SKM-1 (cell line): ENCODE results near the gene RNF144A.
A peak's percentile ranks its signal among the peaks of the same experiment; 100 is the strongest.

Source experiments
- DNase-seq: peaks from one replicate; lab custom pipeline; 2025; ENCODE audit not compliant: unreplicated experiment; lab: John Stamatoyannopoulos, UW

RNF144A gene

DNA sequence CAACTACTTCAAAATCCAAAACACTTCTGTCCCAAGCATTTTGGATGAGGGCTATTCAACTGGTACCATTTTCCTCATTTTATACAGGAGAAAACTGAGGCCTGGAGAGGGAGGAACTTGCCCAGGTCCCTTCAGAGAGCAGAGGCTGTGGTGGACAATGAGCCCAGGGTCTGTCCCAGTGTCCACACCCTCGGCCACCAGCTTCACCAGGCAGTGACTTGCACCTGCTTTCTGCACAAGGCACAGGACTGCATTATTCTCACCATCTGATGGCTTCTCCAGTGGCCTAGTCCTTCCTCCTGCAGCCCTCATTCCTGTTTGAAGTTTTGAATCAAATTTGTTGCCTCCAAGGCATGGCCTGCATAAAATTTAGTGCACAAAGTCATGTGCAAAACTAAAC lies 53.3 kb downstream of the RNF144A start:
- DNase-seq, result no peak

DNA sequence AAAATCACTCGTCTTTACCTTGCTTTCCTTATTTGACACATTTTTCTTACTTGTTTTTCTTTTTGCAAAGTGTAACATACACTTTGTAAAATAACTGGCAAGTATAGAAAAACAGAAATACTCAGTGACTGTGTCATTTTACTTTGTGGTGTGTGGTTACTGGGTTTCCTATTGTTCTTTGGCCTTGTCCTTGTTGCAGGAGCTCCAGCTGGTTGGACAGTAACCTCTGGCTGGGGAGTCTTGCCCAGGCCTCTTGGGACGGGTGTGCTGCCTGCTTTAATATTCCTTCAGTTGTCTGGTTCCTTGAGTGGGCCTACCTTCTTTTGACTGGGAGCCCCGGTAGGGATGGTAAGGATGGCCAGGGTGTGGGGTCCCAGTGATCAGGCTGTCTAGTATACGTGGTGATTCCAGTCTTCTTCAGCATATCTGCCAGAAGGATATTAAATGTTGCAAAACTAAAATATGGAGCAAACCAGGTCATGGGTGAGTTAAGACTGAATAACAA lies 53.8 kb downstream of the RNF144A start:
- DNase-seq, result no peak

DNA sequence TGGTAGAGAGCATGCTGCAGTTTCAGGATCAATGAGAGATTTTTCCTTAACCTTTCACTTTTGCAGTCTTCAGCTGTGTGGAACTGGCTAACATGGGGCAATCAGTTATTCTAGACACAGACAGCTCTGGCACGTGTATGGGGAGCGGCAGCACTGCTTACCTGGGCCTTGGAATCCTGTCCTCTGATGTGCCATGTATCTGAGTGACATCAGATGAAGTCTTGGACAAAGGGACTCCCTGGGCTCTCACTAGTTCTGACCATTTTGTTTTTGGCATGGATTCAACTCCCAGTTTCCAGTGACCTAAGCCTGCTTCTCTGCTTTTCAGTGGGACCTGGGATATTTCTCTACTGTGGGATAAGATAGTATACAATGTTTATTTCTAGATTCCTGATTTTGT lies 54.3 kb downstream of the RNF144A start:
- DNase-seq, result no peak

DNA sequence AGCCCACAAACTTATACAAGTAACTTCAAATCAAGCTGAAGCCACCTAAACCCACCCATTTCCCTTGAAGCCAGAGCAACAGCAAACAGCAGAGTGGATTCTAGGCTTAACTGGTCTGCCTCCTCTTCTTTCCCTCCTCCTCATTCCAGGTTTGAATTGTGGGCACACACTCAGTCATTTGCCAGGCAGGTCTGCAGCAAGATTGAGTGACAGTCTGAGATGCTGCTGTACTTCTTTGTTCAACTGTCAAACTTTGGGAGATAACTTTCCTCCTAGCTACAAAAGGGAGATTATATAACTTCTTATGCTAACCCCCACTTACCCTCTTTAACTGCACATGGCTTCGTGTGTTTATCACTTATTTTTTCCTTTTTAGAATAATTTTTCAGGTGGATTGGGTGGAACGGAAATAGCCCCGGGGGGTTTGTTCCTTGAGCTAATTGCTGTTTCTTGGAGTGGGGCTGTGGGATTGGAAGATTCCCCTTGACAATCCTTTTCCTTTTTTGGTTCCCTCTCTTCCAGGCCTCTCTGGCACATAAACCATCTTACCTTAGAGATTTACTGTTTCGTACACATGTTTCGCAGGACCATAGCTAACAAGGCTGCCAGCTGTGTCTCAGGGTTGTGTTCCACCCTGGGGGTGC lies 55.0 kb downstream of the RNF144A start:
- no peak for DNase-seq

DNA sequence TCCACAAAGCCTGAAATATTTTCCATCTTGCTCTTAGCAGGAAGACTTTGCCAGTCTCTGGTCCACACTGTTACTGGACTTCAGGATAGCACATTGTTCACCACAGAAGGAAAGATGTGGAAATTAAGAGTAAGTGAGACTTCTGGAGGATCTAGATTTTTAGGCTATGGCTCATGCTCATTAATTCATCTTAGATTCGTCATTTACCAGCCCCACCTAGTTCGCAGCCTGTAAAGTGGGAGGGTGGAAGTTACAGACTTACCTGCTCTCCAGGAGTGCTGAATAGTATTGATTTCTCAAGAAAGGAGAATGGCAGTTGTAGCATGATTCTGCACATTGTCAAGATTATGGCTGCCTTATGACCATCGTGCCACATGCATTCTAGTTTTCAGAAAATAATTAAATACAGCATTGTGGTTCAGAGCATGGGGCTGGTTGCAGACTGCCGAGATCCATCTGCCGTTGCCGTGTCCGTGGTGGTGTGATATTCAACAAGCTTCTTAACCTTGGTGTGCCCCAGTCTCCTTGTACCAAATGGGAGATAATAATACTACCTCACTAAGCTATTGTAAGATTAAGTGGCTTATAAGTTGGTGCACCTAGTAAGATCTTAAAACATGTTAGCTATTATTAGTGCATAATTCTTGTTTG lies 56.8 kb downstream of the RNF144A start:
- no peak for DNase-seq

DNA sequence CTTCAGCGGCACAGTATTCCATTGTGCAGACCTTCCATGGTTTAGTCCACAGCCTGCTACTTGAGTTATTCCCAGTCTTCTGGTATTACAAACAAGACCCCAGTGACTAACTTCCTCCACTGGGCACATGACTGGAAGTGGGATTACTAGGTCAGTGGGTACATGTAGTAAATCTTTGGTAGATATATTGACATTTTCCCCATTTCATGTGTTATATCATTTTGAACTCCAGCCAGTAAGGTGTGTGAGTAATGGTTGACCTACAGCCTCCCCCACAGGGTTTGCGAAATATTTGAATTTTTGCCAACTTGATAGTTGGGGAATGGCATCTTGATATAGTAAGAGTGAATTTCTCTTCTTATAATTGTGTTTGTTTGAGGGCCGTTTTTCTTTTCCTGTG lies 58.8 kb downstream of the RNF144A start:
- no peak for DNase-seq

DNA sequence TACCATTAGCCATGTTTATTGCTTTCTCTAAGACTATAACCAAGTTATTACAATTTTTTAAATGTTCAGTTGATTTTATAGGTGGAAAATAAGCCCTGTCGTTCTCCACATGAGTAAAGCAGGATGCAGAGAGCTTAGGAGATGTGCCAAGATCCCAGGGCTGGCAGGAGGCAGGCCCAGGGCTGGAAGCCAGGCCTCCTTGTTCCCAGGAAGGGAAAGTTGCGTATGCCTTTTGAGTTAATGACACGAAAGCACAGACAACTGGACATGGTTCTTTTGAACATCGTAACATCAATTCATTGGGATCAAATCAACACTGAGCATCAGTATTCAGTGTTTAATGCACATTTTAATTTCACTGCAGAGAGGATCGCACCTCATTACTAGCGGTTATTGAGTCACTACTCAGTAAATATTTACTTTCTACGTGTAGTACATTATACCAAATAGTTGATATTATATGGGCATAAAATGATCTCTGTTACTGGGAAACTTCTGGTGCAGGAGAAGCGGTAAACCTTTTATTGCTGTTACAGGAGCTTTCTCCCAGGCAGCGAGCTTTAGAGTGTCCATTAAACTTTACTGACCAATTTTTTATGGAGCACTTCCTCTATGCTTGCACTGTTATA lies 60.0 kb downstream of the RNF144A start:
- DNase-seq, result no peak

DNA sequence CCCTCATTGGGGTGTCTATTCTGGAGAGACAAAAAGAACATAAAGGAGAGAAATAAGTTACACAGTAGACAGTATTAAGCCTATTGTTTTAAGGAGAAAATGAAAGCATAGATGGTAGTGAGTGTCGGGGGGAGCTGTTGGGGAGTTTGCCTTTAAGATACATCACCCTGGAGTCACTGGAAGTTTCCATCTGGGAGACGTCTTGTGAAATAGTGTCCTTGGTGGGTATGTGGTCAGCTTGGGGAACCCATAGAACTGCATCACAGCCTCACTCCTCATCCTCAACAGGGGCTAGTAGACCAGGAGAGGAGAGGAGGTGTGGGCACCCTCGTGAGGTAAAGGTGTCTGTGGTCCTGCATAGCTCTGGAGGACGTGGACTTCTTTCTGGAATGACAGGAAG lies 60.6 kb downstream of the RNF144A start:
- DNase-seq, result no peak

DNA sequence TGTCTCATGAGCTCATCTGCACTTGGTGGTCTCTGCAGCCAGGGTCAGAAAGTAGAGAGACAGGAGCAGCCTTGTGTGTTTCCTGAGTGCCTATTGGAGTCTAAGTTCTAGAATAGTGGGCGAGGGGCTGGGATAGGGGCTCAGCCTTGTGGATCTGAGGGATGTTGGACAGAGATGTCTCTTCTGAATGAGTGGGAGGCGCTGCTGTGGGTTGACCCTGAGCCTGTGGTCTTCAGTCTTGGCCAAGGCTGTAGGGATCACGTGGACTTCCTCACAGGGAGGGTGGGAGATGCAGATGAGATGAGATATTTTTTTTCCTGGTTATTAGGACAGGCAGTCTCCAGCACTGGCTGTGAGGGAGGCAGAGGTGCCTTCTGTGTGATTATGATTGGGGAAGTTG lies 61.8 kb downstream of the RNF144A start:
- no peak for DNase-seq

DNA sequence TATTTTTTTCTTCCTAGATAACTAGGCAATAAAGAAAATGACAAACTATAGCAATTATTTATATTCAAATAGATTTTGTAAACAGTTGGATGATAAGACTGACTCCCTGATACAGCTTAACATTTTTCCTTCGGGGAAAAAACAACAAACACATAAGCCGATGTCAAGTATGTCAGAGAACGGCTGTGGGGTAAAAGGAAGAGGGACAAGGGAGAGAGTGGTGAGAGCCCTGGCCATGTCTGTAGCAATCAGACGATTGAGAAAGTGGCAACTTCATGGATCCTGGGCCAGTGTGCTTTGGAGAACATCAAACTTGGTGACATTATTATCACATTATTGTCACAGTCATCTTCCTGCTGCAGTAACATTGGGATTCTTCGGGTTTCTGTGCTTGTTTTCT lies 65.2 kb downstream of the RNF144A start:
- DNase-seq, result no peak

DNA sequence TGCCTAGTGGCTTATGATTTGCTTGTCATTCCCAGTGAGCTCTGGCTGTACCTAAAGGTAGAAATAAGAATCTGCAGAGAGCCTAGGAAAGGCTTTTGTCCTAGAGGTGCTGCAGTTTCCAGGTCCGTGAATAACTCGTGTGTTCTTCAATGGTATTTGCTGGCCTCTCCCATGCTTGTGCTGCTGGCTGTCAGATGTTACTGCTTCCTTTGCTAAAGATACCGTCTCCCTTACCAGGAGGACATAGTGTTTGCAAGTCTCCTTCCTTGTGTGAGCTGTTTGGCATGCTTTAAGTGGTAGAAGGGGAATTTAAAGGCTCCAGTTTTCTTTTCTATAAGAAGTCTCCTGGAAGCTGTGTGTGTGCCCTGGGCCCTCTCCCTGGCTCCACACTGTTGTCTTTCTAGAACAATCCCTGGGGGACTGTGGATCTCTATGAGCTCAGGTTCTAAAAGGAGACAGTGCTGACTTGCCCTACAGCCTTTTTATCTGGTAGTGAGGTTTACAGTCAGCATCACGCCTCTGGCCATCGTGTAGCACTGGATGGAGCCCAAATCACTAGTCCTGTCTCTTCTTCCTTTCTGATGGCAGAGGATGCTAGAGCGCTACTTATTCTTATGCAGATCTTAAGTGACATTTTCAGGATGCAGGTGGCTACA lies 65.8 kb downstream of the RNF144A start:
- DNase-seq, result no peak

DNA sequence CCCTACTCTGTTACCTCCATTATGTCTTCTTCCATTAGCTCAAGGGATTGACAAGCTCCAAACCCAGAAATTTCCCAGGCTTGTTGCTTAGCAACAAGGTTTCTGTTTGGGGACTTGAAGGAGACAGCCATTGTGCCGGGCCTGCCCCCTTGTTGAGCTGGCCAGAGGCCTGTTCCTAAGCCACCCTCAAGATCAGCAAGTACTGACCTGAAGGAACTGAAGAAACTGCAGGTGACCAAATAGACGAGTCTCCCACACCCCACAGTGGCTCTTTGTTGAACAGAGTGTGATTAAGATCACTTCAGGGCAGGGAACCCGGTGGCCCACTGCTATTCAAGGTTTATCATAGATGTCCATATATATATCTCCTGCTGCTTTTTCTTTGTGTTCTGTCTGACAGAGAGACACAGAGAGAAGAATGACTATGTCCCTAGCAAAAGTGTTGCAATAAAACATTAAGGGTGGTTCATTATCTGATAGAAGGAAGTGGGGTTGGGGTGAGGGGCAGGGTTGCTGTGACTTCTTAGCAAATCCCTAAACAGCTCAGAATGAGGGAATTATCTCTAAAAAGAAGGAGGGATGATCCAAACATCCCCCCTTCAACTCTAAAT lies 69.2 kb downstream of the RNF144A start:
- peak; percentile 21 for DNase-seq

DNA sequence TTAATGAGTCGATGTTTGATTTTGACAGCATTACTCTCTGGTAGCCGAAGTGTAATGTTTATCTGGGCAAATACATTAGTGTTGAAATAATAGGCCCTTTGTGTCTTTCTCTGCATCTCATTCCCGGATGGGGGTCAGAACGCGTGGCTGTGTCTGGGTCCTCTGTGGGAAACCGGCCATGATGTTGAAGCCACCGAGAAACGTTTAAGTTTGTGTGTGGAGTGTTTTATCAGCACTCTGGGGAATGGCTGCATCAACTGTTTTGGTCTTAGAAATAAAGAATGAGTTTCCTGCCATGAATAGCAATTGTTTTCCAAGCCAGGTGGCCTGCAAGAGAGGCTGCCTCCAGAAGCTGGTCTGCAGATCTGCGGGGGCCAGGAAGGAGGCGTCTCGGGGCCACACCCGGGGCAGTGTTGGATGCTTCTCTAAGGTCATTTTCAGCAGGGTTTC lies 69.7 kb downstream of the RNF144A start:
- no peak for DNase-seq

DNA sequence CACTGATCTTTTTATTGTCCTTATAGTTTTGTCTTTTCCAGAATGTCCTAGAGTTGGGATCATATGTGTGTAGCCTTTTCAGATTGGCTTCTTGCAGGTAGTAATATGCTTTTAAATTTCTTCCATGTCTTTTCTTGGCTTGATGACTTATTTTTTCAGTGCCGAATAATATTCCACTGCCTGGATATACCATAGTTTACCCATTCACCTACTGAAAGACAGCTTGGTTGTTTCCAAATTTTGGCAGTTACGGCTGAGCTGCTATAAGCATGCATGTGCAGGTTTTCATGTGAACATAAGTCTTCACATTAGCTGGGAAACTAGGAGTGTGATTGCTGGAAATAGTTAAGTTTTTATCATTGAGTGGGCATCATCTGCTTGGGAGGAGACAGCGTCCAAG lies 73.7 kb downstream of the RNF144A start:
- DNase-seq, result no peak

DNA sequence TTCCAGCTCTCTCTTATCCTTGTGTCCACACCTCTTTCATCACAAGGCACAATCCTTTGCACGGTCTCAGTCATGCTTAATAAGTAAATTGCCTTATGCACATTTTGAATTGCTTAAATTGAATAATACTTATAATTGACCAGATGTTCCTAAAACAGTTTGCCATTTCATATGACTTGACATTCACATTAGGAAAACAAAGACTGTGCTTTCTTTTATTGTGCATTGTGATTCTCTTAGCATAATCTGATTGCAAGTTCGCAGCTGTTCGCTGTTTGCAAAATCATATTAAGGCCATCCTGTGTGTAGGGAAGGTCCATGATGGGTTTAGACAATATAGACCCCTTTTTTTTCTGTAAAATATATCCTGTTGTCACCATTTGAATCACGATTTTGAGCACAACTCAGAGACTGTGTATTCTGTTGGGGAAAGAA lies 75.6 kb downstream of the RNF144A start:
- DNase-seq, result no peak

DNA sequence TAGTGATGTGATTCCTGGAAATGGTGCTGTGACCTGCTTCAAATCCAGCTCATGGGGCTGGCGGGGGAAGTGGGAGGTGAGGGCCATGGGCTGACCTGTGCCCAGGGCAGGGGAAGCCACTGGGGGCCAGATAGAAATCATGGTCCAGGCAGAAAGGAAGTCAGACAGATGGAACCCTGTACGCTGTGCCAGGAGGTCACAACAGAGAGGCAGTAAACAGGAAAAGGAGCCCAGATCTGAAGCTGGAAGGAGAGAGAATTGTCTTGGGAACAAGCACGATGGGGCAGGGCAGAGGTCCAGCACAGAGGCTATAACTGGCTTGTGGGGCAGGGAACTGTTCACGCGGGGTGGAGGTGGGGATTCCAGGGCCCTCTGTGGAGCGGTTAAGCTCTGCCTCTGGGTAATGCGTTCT lies 76.0 kb downstream of the RNF144A start:
- no peak for DNase-seq

DNA sequence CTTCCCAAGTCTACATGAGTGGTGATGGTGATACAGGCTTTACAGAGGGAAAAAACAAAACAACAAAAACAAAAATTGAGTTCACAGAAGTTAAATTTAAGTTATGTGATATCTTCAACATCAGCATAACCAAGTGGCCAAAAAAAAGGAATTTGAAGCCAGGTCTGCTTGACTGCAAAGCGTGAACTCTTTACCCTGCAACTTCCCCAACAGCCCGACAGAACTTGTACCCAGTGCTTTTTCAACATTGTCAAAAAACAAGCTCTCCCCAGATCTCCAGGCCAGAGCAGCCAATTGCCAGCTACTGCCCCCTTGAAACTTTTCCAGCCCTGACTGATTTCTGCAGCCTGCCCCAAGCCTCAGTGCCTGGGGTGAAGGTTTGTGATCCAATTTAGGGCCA lies 76.7 kb downstream of the RNF144A start:
- peak; percentile 54 for DNase-seq

DNA sequence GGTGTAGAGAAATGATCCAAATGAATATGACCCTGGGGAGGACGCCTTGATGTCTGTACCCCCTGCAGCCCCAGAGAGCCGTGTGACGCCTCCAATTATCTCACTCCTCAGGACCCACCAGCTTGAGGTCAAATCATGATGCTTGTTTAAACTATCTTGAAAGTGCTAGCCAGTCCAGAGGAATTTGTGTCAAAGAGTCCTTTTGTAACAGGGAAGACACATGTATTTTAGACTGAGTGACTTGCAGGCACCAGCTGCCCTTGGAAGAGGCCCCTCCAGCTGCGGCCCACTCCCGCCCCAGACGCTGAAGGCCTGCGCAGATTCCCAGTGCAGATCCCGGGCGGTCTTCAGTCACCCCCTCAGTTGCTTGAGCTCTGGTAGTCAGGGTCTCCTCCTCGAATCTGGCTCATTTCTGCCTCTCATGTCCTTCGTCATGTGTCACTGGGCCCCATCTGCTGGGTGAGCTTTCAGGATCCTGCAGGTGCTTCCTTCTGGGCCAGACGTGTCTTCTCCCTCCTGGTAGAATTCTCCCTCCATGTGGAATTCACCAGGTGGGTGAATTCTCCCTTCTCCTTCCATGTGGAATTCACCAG lies 77.4 kb downstream of the RNF144A start:
- DNase-seq, result no peak

DNA sequence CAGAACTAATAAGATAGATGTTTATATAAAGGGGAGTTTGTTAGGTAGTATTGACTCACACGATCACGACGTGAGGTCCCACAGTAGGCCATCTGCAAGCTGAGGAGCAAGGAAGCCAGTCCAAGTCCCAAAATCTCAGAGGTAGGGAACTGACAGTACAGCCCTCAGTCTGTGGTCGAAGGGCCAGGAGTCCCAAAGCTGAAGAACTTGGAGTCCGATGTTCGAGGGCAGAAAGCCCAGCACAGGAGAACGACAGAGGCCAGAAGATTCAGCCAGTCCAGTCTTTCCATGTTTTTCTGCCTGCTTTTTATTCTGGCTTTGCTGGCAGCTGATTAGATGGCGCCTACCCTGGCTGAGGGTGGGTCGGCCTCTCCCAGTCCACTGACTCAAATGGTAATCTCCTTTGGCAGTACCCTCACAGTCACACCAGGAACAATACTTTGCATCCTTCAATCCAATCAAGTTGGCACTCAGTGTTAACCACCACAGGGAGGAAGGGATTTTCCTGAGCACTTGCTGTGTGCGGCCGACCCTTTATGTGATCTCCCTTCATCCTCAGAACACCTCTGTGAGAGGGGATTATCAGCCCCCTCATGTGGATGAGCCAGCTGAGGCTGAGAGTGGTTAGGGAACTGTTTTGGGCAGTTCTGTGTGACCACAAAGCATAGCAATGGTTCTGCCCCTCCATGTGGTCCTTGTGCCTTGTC lies 78.3 kb downstream of the RNF144A start:
- no peak for DNase-seq

DNA sequence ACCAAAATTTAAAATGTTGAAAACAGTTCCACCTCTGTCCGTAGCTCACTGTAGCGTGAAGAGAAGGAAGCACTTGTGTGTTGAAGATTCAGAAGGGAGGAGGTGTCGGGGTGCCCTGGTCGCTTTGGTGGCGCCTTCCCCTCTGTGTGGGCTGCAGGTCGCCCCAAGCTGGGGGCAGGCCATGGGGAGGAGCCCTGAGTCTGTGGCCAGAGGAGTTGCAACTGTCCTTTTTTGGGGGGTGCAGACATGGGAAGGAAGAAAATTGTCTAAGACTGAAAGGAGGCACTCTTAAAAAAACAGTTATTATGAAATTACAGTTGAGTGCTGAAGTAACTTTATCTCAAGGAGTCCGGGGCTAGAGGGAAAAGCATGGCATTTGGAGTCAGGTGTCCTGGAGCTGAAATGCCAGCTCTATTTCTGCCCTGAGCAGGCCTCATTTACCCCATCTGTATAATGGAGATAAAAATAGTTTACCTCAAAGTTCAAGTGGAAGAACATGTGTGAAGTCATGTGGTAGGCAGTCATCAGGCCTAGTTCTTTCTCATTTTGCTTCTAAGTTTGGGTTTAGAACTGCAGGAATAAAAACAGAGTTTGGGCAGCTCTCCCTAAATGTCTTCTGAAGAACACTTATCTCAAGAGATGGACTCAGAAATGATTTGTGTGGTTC lies 82.1 kb downstream of the RNF144A start:
- DNase-seq, result no peak
